Anterior cingulate cortex (tissue), 58 donors: ENCODE data around the gene KCNQ1.

Source experiments
- DNase-seq, 58 donors: peaks; one replicate each; lab custom pipeline; 2025; lab: John Stamatoyannopoulos, UW

The KCNQ1 gene

GRCh38 chr11:2529636-2530035 lies 84.8 kb downstream of the KCNQ1 start:
- no peak for DNase-seq

GRCh38 chr11:2530131-2530854 lies 85.5 kb downstream of the KCNQ1 start:
- no peak for DNase-seq

GRCh38 chr11:2530855-2531200 lies 86.0 kb downstream of the KCNQ1 start:
- DNase-seq, result no peak

GRCh38 chr11:2531277-2531986 lies 86.6 kb downstream of the KCNQ1 start:
- peak in 52 of 58 donors; percentile 12 to 85 (median 48) for DNase-seq

GRCh38 chr11:2531987-2532703 lies 87.3 kb downstream of the KCNQ1 start:
- DNase-seq, result no peak

- DNase-seq, result peak in 57 of 58 donors; percentile 16 to 91 (median 76)
Observed at GRCh38 chr11:2532704-2533586, 88.1 kb downstream of the KCNQ1 start.

- peak in 1 of 58 donors; percentile 14 for DNase-seq
Observed at GRCh38 chr11:2533587-2534133, 88.9 kb downstream of the KCNQ1 start.

GRCh38 chr11:2534134-2534956 lies 89.5 kb downstream of the KCNQ1 start:
- DNase-seq, result no peak

GRCh38 chr11:2534957-2535672 lies 90.3 kb downstream of the KCNQ1 start:
- DNase-seq, result no peak

GRCh38 chr11:2535673-2536439 lies 91.0 kb downstream of the KCNQ1 start:
- DNase-seq, result no peak

GRCh38 chr11:2536440-2536989 lies 91.7 kb downstream of the KCNQ1 start:
- DNase-seq, result no peak

GRCh38 chr11:2537010-2537705 lies 92.3 kb downstream of the KCNQ1 start:
- DNase-seq, result no peak

GRCh38 chr11:2537896-2538724 lies 93.3 kb downstream of the KCNQ1 start:
- no peak for DNase-seq

GRCh38 chr11:2538951-2539350 lies 94.1 kb downstream of the KCNQ1 start:
- no peak for DNase-seq

GRCh38 chr11:2539371-2540222 lies 94.8 kb downstream of the KCNQ1 start:
- no peak for DNase-seq
